GM12864 (cell line): ENCODE measurements around the gene SOCS2.
A peak's percentile ranks its signal among the peaks of the same experiment; 100 is the strongest.
"Not testable (repeated sequence)": the region's sequence is repeated elsewhere in the genome, so short reads cannot be mapped to it uniquely, and the experiment has no call there.

Experiments used
- DNase-seq: peaks from one replicate; pipeline ENCODE4 v3.0.0-alpha.2; 2011; ENCODE audit warnings: low read depth
- H3K4me3 ChIP-seq: 2 replicates; pipeline ENCODE4 v1.5.1; 2011; ENCODE audit warnings: mild to moderate bottlenecking, low read depth, low read length, control low read depth
- TF ChIP-seq, protein P1 (sequence below): IDR thresholded peaks from 2 replicates; pipeline ENCODE4 v1.5.1; 2011; ENCODE audit warnings: low read depth, mild to moderate bottlenecking, moderate library complexity, low read length, control low read depth, inconsistent platforms; ENCODE audit errors: missing control alignments

The SOCS2 gene

DNA sequence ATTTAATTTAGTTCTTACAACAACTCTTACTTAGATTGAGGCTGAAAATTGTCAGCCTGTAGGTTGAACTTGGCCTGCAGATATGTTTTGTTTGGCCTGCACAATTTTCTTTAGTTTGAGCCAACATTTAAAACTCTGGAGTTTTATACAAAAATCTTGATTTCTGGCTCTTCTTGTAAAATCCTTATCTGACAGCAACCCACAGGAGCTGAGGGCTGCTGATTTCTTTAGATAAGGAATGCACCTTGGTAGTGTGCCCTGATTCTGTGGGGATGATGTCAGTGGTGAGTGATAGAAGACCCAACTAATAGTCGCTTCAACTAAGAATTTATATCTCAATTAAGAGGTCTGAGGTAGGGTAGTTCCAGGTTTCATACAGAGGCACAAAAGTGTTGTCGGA is 49.5 kb downstream of the SOCS2 start:
- TF ChIP-seq, protein P1, sequence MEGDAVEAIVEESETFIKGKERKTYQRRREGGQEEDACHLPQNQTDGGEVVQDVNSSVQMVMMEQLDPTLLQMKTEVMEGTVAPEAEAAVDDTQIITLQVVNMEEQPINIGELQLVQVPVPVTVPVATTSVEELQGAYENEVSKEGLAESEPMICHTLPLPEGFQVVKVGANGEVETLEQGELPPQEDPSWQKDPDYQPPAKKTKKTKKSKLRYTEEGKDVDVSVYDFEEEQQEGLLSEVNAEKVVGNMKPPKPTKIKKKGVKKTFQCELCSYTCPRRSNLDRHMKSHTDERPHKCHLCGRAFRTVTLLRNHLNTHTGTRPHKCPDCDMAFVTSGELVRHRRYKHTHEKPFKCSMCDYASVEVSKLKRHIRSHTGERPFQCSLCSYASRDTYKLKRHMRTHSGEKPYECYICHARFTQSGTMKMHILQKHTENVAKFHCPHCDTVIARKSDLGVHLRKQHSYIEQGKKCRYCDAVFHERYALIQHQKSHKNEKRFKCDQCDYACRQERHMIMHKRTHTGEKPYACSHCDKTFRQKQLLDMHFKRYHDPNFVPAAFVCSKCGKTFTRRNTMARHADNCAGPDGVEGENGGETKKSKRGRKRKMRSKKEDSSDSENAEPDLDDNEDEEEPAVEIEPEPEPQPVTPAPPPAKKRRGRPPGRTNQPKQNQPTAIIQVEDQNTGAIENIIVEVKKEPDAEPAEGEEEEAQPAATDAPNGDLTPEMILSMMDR: no peak
- no peak overlapping the region for H3K4me3 ChIP-seq
- DNase-seq: no peak

DNA sequence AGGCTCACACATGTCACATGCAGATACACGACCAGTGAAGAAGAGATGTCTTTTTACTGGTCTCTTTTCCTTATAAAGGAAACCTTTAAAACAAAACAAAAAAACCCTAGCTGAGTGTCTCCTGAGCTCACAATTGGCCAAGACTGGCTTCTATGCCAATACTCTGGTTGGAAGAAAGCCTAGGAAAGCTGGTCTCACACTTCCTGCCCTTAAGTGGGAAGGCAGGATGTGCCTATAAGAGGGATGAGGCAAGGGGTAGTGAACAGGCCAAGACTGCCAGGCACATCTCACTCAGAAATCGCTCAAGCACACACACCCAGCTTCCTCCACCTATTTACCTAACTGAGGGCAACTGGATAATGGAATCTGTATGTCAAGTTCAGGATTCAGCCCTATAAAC is 50.0 kb downstream of the SOCS2 start:
- TF ChIP-seq, protein P1: no peak
- H3K4me3 ChIP-seq: no peak overlapping the region
- DNase-seq: no peak

DNA sequence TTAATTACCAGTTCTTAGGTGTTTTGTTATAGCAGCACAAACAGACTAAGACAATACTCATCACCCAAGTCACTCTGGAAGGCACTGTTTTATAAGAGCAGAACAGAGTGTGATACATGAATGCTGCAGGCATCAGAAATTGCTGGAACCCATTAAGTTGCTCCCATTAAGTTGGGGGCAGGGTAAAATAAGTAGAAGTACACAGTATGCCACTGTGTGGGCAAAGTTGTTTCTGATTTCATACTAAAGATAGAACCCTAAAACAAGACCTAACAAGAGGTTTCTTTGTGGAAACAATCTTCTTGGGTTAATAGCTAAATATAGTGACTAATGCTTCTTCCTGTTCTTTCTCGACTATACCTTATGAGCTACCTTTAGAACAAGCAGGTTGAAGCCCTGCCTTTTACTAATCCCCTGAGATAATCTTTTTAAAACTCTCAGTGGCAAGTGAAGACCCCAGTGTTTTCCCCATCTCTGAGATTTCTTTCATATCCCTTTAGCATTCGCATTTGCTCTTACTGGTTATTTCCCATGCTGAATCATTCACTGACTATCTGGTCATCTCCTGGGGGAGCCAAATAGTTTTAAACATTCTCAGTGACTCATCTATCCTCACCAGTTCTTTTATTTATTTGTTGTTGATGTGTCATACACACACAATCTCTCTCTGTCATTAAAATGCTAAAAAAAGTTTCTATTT is 52.3 kb downstream of the SOCS2 start:
- TF ChIP-seq, protein P1: no peak

DNA sequence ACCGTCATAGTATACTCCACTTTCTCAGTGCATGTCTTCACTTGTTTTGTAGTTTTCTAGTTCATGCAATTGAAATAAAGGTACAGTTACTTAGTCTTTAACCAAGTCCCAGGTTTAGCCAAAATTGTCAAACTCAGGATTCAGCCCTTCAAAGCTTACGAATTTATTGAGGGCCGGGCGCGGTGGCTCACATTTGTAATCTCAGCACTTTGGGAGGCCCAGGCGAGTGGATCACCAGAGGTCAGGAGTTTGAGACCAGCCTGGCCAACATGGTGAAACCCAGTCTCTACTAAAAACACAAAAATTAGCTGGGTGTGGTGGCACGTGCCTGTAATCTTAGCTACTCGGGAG is 52.8 kb downstream of the SOCS2 start:
- DNase-seq: not testable (repeated sequence)

More for the DNA sequence above, 52.3 kb downstream of the SOCS2 start:
- H3K4me3 ChIP-seq: no peak overlapping the region
- peak; percentile 31 for DNase-seq

DNA sequence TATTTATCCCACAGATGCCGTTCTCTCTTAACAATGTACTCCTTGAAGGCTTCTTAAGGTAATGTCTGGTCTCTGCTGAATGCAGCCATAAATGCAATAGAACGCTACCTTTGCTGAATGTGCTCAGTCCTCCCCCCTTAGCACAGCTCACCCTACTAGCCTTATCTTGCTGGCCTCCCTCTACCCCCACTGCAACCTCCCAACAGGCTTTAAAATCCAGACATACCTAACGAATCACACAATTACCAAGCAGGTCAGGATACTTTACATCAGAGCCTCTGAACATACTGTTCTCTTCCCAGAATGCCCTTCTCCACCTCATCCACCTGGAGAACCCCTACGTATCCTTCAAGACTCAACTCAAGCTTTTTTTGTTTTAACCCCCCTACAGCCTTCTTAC is 53.7 kb downstream of the SOCS2 start:
- no peak overlapping the region for H3K4me3 ChIP-seq
- no peak for DNase-seq
- TF ChIP-seq, protein P1: no peak

More for the DNA sequence above, 52.8 kb downstream of the SOCS2 start:
- not testable (repeated sequence) for H3K4me3 ChIP-seq
